IPS-18c (cell line): ENCODE measurements around the gene ZNF174.
A peak's percentile ranks its signal among the peaks of the same experiment; 100 is the strongest.

Experiments
- H3K4me3 ChIP-seq: 2 replicates; pipeline ENCODE4 v1.7.0; 2013; ENCODE audit warnings: low read depth, mild to moderate bottlenecking, low read length, moderate library complexity; ENCODE audit not compliant: insufficient read depth
- H3K9me3 ChIP-seq: one replicate; pipeline ENCODE4 v1.6.1; 2013; ENCODE audit warnings: mild to moderate bottlenecking, low read length, moderate library complexity; ENCODE audit not compliant: control insufficient read depth, insufficient read depth

The ZNF174 gene

GRCh38 chr16:3413730-3414379 lies 12.8 kb downstream of the ZNF174 start:
- Histone ChIP-seq H3K9me3 (peaks cover 17% of the 10 kb centered on the region), H3K4me3 (0 out of 2 replicates have a peak overlapping the region, but pooled peaks have one; percentile 22)

GRCh38 chr16:3431779-3432219 lies 30.8 kb downstream of the ZNF174 start:
- H3K9me3 ChIP-seq, result no peaks in the 10 kb centered on the region
- no peak overlapping the region for H3K4me3 ChIP-seq

GRCh38 chr16:3434373-3434772 lies 33.4 kb downstream of the ZNF174 start:
- H3K4me3 ChIP-seq, result no peak overlapping the region
- H3K9me3 ChIP-seq, result no peaks in the 10 kb centered on the region

- Histone ChIP-seq H3K4me3 (no peak overlapping the region), H3K9me3 (no peaks in the 10 kb centered on the region)
Observed at GRCh38 chr16:3439637-3440036, 38.6 kb downstream of the ZNF174 start.

DNA sequence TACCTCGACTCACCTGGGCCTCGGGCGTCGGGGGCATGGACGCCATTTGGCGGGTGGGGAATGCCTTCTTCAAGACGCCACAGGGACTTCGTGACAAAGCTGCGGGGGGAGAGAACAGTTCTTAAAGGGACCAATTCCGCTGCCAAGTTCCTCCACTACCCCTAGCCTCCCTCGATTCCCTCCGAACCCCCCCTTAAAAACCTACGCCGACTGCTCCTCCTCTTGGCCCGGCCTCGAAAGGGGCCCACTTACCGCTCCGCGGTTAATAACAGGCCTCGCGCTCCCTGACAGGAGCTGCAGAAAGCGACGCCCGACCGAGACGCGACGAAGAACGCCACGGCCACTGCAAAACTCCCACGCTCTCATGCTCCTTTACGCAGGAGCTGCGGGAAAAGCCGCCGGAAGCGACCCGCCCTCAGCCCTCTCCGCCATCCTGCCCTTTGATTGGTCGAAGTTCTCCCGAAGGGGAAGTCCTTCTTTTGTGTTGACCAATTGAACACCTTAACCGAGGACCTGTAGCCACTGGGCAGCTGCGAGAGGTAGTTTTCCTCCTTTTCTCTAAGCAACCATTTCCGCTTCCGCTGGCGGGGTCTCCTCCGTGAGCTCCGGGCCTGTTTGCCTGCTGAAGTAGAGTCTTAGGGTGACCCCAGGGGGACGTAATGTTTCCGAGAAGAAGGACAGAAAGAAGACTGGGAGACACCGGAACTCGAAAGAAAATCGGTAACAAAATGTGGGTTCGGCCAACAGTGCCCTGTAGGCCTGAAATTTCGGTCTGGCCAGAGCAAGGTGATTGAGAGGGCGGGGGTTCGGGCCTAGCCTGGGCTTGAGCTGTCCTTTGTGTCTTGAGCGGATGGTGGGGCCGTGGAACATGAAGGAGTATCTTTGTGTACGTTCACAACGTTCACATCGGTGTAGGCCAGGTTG lies 42.4 kb downstream of the ZNF174 start, which contains the start of the genes NAA60 and ZNF597:
Gene NAA60 (plus strand): TSS at position 573 of the 924 bp plus-strand sequence. CDS start 32,548 bp downstream, outside the sequence.
Gene ZNF597 (minus strand): TSS at position 397 of the 924 bp plus-strand sequence. CDS start 351 bp downstream, at position 46.
- H3K9me3 ChIP-seq, result no peaks in the 10 kb centered on the region
- H3K4me3 ChIP-seq, result peak within 1 kb of the TSS; percentile 69

DNA sequence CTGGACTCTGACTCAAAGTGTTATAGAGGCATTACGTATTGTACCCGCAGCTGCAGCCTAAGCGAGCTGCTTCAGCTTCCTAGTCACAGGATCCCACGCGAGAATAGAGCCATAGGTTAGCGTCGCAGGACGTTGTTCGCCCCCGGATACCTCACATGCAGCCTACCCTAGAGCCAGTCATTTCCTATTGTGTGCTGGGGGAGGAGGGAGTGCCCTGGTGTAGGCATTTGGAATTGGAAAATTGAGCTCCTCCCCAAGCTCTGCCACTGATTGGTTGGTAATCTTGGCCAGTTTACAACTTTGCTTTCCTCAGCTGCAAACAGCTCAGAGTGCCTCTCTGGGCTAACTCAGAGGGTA lies 43.0 kb downstream of the ZNF174 start:
- Histone ChIP-seq H3K4me3 (peak overlapping the region; percentile 52), H3K9me3 (no peaks in the 10 kb centered on the region)

GRCh38 chr16:3454093-3454492 lies 53.1 kb downstream of the ZNF174 start:
- Histone ChIP-seq H3K9me3 (no peaks in the 10 kb centered on the region), H3K4me3 (no peak overlapping the region)

DNA sequence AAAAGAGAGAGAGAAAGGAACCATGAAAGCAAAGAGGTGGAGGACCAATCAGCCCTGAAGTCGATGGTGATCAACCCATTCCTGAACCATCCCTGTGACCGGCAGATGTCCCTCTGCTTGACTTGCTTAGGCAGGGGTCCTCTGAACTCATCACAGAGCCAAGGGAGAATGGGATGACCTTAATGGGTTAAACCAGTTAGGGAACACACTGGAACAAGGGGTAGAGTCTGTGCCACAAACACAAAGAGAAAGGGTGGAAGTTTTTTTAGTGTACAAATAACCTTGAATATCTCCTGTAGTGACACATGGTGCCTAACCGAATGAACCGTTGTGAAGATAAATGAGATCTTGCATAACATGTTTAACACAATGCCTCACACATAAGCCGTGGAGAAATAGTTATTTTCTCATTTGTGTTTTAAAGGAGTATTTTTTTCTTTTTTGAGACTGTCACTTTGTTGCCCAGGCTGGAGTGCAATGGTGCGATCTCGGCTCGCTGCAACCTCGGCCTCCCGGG lies 53.7 kb downstream of the ZNF174 start:
- H3K9me3 ChIP-seq, result no peaks in the 10 kb centered on the region
- no peak overlapping the region for H3K4me3 ChIP-seq

DNA sequence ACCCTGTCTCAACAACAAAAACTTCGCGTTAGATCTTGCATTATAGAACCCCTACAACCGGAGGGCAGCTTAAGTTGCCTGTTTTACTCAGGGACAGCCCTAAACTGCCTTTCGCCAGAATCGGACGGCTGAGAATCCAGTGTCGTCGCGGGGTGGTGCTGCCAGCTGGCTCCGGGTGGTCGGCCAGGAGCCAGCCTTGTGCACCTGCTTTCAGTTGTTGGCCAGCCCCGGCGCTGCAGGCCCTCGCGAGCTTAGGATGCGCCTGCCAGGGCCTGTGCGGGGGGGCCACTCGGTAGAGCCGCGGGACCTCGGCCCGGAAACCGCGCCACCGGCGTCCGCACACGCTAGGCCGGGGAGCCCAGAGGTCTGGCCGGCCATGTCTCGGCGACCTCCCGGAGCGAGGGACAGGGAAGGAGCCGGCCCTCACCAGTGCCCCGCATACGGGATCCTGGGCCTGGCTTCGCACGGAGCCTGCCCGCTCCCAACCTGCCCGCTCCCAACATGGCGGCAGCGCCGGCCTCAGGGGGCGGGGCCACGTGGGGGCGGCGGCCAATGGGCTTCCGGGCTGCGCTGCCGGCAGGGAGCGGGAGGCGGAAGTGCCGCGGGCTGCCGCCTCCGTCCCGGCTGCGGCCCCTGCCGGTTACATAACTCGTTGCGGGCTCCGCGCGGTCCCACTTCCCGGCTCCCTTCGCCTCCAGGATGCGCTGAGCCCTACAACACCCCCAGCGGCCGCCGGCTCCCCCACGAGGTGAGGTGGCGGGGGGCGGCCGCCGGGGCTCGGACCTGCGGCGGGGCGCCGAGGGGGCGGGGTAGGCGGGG lies 56.6 kb downstream of the ZNF174 start:
- H3K4me3 ChIP-seq, result peak overlapping the region; percentile 85

DNA sequence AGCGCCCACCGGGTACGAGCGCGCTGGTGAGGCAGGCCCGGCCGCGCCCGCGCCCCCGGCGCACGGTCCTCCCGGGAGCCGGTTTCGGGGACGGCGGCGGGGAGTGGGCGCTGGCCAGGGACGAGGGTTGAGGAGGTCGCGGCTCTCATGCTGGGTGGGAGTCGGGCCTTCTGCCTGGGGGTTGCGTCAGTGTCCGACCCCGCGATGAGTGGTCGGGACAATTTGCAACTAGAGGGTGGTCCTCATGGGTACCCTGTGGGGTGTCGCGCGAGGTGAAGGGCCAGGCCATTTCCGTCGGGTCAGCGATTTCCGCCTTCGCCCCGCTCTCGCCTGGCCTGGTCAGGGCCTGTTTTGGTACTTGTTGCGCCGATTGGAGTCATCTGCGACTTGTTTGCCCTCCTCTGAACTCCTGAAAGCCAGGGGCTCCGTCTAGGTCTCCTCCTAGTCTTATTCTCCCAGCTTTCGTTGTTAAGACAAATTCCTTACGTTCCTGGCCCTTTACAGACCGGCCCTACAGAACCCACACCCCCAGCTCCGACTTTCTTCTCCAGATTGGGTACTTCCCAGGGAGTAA lies 57.4 kb downstream of the ZNF174 start:
- H3K9me3 ChIP-seq, result no peaks in the 10 kb centered on the region

More for the DNA sequence above, 56.6 kb downstream of the ZNF174 start:
- H3K9me3 ChIP-seq, result no peaks in the 10 kb centered on the region

GRCh38 chr16:3458852-3459361 lies 57.9 kb downstream of the ZNF174 start:
- peak overlapping the region; percentile 85 for H3K4me3 ChIP-seq
- no peaks in the 10 kb centered on the region for H3K9me3 ChIP-seq

More for the DNA sequence above, 57.4 kb downstream of the ZNF174 start:
- peak overlapping the region; percentile 85 for H3K4me3 ChIP-seq
